H1 (cell line): ENCODE results near the gene VPS35. TPM values are rescaled to one million over a fixed set of nuclear protein-coding genes. Genes with fewer than 3 reads are reported as not detected.

ENCODE experiments used
- CTCF ChIA-PET: fragments of 300-600 bp; sonication (Branson Sonifier 250); formaldehyde crosslinking; loops from one replicate; lab custom pipeline; 2021; ENCODE audit not compliant: partially characterized antibody; lab: Charles Lee
- POLR2A ChIA-PET: fragments of 300-600 bp; sonication (Branson Sonifier 250); formaldehyde crosslinking; loops from one replicate; lab custom pipeline; 2021; ENCODE audit warnings: inconsistent platforms; ENCODE audit not compliant: partially characterized antibody; lab: Charles Lee
- DNase-seq, 2 experiments: peaks; one replicate each; pipeline versions ENCODE4 v3.0.0 to v3.0.0-alpha.2; 2010 to 2022; ENCODE audit warnings: low spot score in 2 of 2, low read depth in 1 of 2, mixed read lengths in 1 of 2
- FAIRE-seq: peaks from 2 replicates; lab custom pipeline; 2011; peaks lifted over from hg19 to GRCh38; lab: Jason Lieb, UNC
- H2AFZ ChIP-seq: 2 replicates; pipeline ENCODE4 v1.8.1; 2012; ENCODE audit warnings: low read length, inconsistent platforms
- H2AK5ac ChIP-seq: 2 replicates; pipeline ENCODE4 v1.6.1; 2013; ENCODE audit warnings: low read depth, low read length
- H2BK120ac ChIP-seq: replicated peaks from 2 replicates; pipeline ENCODE3; 2013; ENCODE audit warnings: low read depth, low read length, inconsistent platforms
- H2BK12ac ChIP-seq: 2 replicates; pipeline ENCODE4 v1.6.1; 2013; ENCODE audit warnings: low read depth, low read length
- H2BK15ac ChIP-seq: 2 replicates; pipeline ENCODE4 v1.6.1; 2013; ENCODE audit warnings: low read length
- H2BK20ac ChIP-seq: 2 replicates; pipeline ENCODE4 v1.6.1; 2013; ENCODE audit warnings: low read length
- H2BK5ac ChIP-seq: 2 replicates; pipeline ENCODE4 v1.6.1; 2013; ENCODE audit warnings: low read depth, low read length
- H3K14ac ChIP-seq: 2 replicates; pipeline ENCODE4 v1.6.1; 2013; ENCODE audit warnings: inconsistent platforms; ENCODE audit not compliant: insufficient read length
- H3K18ac ChIP-seq: 2 replicates; pipeline ENCODE4 v1.6.1; 2013; ENCODE audit warnings: low read length; ENCODE audit errors: extremely low read depth
- H3K23ac ChIP-seq: 2 replicates; pipeline ENCODE4 v1.6.1; 2013; ENCODE audit warnings: inconsistent platforms; ENCODE audit not compliant: insufficient read length
- H3K23me2 ChIP-seq: 2 replicates; pipeline ENCODE4 v1.6.1; 2013; ENCODE audit warnings: low read depth, low read length
- H3K27ac ChIP-seq: 2 replicates; pipeline ENCODE4 v1.6.1; 2011; ENCODE audit warnings: low read depth, low read length, inconsistent platforms
- H3K27me3 ChIP-seq, 4 experiments: replicated peaks in 1 of 4; 1 replicate in 1 of 4; 2 replicates in 3 of 4; pipeline versions ENCODE4 v1.6.1 to v1.8.1; 2011 to 2013; ENCODE audit warnings: low read length in 3 of 4, mild to moderate bottlenecking in 3 of 4, inconsistent platforms in 2 of 4, mixed read lengths in 2 of 4, moderate library complexity in 1 of 4; ENCODE audit not compliant: control insufficient read depth in 3 of 4, insufficient read depth in 3 of 4; ENCODE audit errors: extremely low read depth in 1 of 4
- H3K36me3 ChIP-seq, 4 experiments: 2 replicates each; pipeline versions ENCODE4 v1.6.1 to v1.8.1; 2011 to 2013; ENCODE audit warnings: mild to moderate bottlenecking in 4 of 4, low read length in 3 of 4, moderate library complexity in 2 of 4, control low read depth in 1 of 4, inconsistent platforms in 1 of 4; ENCODE audit not compliant: insufficient read depth in 4 of 4, control insufficient read depth in 2 of 4
- H3K4ac ChIP-seq: replicated peaks from 2 replicates; pipeline ENCODE3; 2013; ENCODE audit warnings: low read length, low read depth, mixed read lengths, inconsistent platforms; ENCODE audit not compliant: insufficient read length
- H3K4me1 ChIP-seq, 4 experiments: replicated peaks in 1 of 4; 1 replicate in 1 of 4; 2 replicates in 3 of 4; pipeline versions ENCODE4 v1.6.1 to v1.8.1; 2011 to 2013; ENCODE audit warnings: low read length in 3 of 4, inconsistent platforms in 2 of 4, mixed read lengths in 1 of 4; ENCODE audit not compliant: insufficient read depth in 4 of 4, control insufficient read depth in 3 of 4
- H3K4me2 ChIP-seq, 2 experiments: 2 replicates each; pipeline versions ENCODE4 v1.6.1 to v1.8.1; 2011 to 2013; ENCODE audit warnings: low read depth in 2 of 2, low read length in 2 of 2, control low read depth in 1 of 2, inconsistent platforms in 1 of 2, mild to moderate bottlenecking in 1 of 2; ENCODE audit not compliant: insufficient read depth in 1 of 2
- H3K4me3 ChIP-seq, 4 experiments: fragments of 200-600, 300-600 bp in 1 of 4; sonication (generic), shearing (Covaris generic), sonication (Bioruptor Twin) in 1 of 4; 2 replicates each; pipeline versions ENCODE4 v1.5.1 to v1.8.1; 2011 to 2016; ENCODE audit warnings: low read length in 4 of 4, low read depth in 3 of 4, control low read depth in 2 of 4, inconsistent platforms in 2 of 4, mild to moderate bottlenecking in 2 of 4, mixed read lengths in 1 of 4, moderate library complexity in 1 of 4; ENCODE audit not compliant: insufficient read depth in 2 of 4; ENCODE audit errors: extremely low read depth in 1 of 4
- H3K56ac ChIP-seq: replicated peaks from 2 replicates; pipeline ENCODE3; 2013; ENCODE audit warnings: low read depth, mild to moderate bottlenecking, mixed read lengths, low read length, inconsistent platforms; ENCODE audit not compliant: insufficient read length
- H3K79me1 ChIP-seq: 2 replicates; pipeline ENCODE4 v1.6.1; 2013; ENCODE audit warnings: low read depth, low read length, control low read depth
- H3K79me2 ChIP-seq, 2 experiments: 2 replicates each; pipeline versions ENCODE4 v1.6.1 to v1.8.1; 2012 to 2013; ENCODE audit warnings: low read length in 2 of 2, mild to moderate bottlenecking in 2 of 2, inconsistent platforms in 1 of 2; ENCODE audit not compliant: insufficient read depth in 2 of 2, control insufficient read depth in 1 of 2
- H3K9ac ChIP-seq, 4 experiments: replicated peaks in 1 of 4; 1 replicate in 1 of 4; 2 replicates in 3 of 4; pipeline versions ENCODE4 v1.6.1 to v1.8.1; 2011 to 2013; ENCODE audit warnings: low read depth in 3 of 4, low read length in 3 of 4, control low read depth in 2 of 4, mild to moderate bottlenecking in 2 of 4, moderate library complexity in 2 of 4, inconsistent platforms in 1 of 4; ENCODE audit errors: extremely low read depth in 1 of 4
- H3K9me3 ChIP-seq, 2 experiments: 2 replicates each; pipeline versions ENCODE4 v1.6.1 to v1.8.1; 2012 to 2013; ENCODE audit warnings: mild to moderate bottlenecking in 2 of 2, moderate library complexity in 2 of 2, control low read depth in 1 of 2, inconsistent platforms in 1 of 2, low read depth in 1 of 2, low read length in 1 of 2, mixed read lengths in 1 of 2; ENCODE audit not compliant: insufficient read depth in 2 of 2
- H4K20me1 ChIP-seq, 2 experiments: replicated peaks in 1 of 2; 2 replicates each; pipeline versions ENCODE3 to v1.8.1; 2011 to 2013; ENCODE audit warnings: inconsistent platforms in 2 of 2, low read length in 2 of 2, mild to moderate bottlenecking in 1 of 2; ENCODE audit not compliant: insufficient read depth in 2 of 2, control insufficient read depth in 1 of 2
- H4K5ac ChIP-seq: 2 replicates; pipeline ENCODE4 v1.6.1; 2013; ENCODE audit warnings: low read length, low read depth, mixed read lengths, inconsistent platforms; ENCODE audit not compliant: insufficient read length
- H4K8ac ChIP-seq: 2 replicates; pipeline ENCODE4 v1.8.0; 2013; ENCODE audit warnings: mild to moderate bottlenecking, moderate library complexity, low read length, inconsistent platforms; ENCODE audit not compliant: insufficient read depth; ENCODE audit errors: extremely low read depth
- H4K91ac ChIP-seq: replicated peaks from 2 replicates; pipeline ENCODE3; 2013; ENCODE audit warnings: low read length, mixed read lengths, inconsistent platforms; ENCODE audit not compliant: insufficient read length
- CTBP2 ChIP-seq: IDR thresholded peaks from 2 replicates; pipeline ENCODE4 v1.7.0; 2011; ENCODE audit warnings: borderline replicate concordance, mild to moderate bottlenecking, moderate library complexity, mixed read lengths, low read length; ENCODE audit not compliant: insufficient read depth, insufficient read length
- GTF2F1 ChIP-seq: IDR thresholded peaks from 2 replicates; pipeline ENCODE4 v1.6.1; 2012; ENCODE audit warnings: low read depth, low read length, improper control_type of control experiment, borderline replicate concordance
- POLR2A ChIP-seq, 2 experiments: IDR thresholded peaks; 1 replicate in 1 of 2; 2 replicates in 1 of 2; pipeline ENCODE4 v1.6.1; 2011; ENCODE audit warnings: low read depth in 2 of 2, low read length in 2 of 2, mild to moderate bottlenecking in 2 of 2; ENCODE audit errors: control extremely low read depth in 1 of 2
- WGBS, 2 experiments: shearing (Covaris generic) in 1 of 2; methylation state at CpG; one replicate each; pipeline versions ENCODE4 v1.1.6 to v1.1.7; 2013 to 2015; ENCODE audit warnings: low lambda C conversion rate in 2 of 2, mixed read lengths in 2 of 2, inconsistent platforms in 1 of 2, low coverage in 1 of 2, missing lambda C conversion rate in 1 of 2; ENCODE audit not compliant: insufficient replicate concordance in 2 of 2, insufficient coverage in 1 of 2, insufficient read length in 1 of 2; ENCODE audit errors: extremely low coverage in 1 of 2, missing lambda C conversion rate in 1 of 2; 5-methylcytosine and 5-hydroxymethylcytosine counted together
- polyA plus RNA-seq, 7 experiments: library from polyadenylated mRNA; depleted of rRNA in 3 of 7; stranded (reverse) in 5 of 7; unstranded in 2 of 7; fragments of >200 nt in 5 of 7; fragments of 200-250 nt in 2 of 7; gene quantifications; 1 replicate in 5 of 7; 2 replicates in 1 of 7; 4 replicates in 1 of 7; pipeline versions ENCODE4 v1.2.1 to v1.2.3, GENCODE V29; 2011 to 2013; ENCODE audit warnings: missing spikeins in 2 of 7, mixed read lengths in 2 of 7
- total RNA-seq: library from RNA; stranded (reverse); fragmentation: NEBNext Ultra II Directional; extraction: Animal tissue kit (Norgen Biotek cat#: 25700); gene quantifications from 2 replicates; pipeline ENCODE4 v1.2.1, GENCODE V29; 2021
- TF ChIP-seq, protein P1 (sequence below): IDR thresholded peaks from 2 replicates; pipeline ENCODE4 v1.6.1; 2011; ENCODE audit warnings: low read length, improper control_type of control experiment
- TF ChIP-seq, protein P2 (sequence below): IDR thresholded peaks from 2 replicates; pipeline ENCODE4 v1.6.1; 2012; ENCODE audit warnings: low read length, inconsistent platforms

Gene VPS35
- total and polyA plus RNA-seq, 2 of the 8 experiments (the other 6 are each of a cell fraction or from before 2014, with no cell fraction given) = 10.3 to 66.9 TPM

GRCh38 chr16:46690281-46691178 lies 1.6 kb upstream of the VPS35 start:
- H3K4me3 ChIP-seq = peak overlapping the region; percentile 88 to 96 (median 92)
- TF ChIP-seq GTF2F1 (no peak), POLR2A (IDR thresholded peaks at IDR 0.05; ENCODE audit: control extremely low read depth in 1 of 2, low read depth in 2 of 2, low read length in 2 of 2) (no peak), CTBP2 (no peak)
- TF ChIP-seq, protein P1, sequence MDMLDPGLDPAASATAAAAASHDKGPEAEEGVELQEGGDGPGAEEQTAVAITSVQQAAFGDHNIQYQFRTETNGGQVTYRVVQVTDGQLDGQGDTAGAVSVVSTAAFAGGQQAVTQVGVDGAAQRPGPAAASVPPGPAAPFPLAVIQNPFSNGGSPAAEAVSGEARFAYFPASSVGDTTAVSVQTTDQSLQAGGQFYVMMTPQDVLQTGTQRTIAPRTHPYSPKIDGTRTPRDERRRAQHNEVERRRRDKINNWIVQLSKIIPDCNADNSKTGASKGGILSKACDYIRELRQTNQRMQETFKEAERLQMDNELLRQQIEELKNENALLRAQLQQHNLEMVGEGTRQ = no peak
- TF ChIP-seq, protein P2, sequence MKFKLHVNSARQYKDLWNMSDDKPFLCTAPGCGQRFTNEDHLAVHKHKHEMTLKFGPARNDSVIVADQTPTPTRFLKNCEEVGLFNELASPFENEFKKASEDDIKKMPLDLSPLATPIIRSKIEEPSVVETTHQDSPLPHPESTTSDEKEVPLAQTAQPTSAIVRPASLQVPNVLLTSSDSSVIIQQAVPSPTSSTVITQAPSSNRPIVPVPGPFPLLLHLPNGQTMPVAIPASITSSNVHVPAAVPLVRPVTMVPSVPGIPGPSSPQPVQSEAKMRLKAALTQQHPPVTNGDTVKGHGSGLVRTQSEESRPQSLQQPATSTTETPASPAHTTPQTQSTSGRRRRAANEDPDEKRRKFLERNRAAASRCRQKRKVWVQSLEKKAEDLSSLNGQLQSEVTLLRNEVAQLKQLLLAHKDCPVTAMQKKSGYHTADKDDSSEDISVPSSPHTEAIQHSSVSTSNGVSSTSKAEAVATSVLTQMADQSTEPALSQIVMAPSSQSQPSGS = no peak
- TF ChIP-seq, all 59 proteins: peak for 0
- H2BK120ac ChIP-seq = no peak overlapping the region
- no peak overlapping the region for H3K56ac ChIP-seq
- H3K23me2 ChIP-seq = peaks cover 13% of the 10 kb centered on the region
- H2AK5ac ChIP-seq = no peak overlapping the region
- peaks cover 2 to 13% (median 5%) of the 10 kb centered on the region in 4 experiments; a peak in 5 of 7 replicates for H3K4me1 ChIP-seq
- H4K20me1 ChIP-seq = peaks cover 23 to 25% of the 10 kb centered on the region in 2 experiments
- no peak overlapping the region for H4K5ac ChIP-seq
- H3K14ac ChIP-seq = no peak overlapping the region
- H2BK20ac ChIP-seq = no peak overlapping the region
- H3K4ac ChIP-seq = no peak overlapping the region
- no peak for FAIRE-seq
- 38% methylated on average over 21 of the region's 21 CpGs; no CpG with 5 or more reads in 1 of the 2 experiments for WGBS, 2 experiments
- H3K9ac ChIP-seq = peak overlapping the region; percentile 89 to 98 (median 96)
- peaks cover 21 to 63% of the 10 kb centered on the region in 2 experiments for H3K79me2 ChIP-seq
- H3K9me3 ChIP-seq = no peaks in the 10 kb centered on the region
- no peak for DNase-seq
- H4K91ac ChIP-seq = no peak overlapping the region
- peak overlapping the region; percentile 98; the same call in 1 of the 2 replicates for H4K8ac ChIP-seq
- no peaks in the 10 kb centered on the region; the same call in 1 of the 2 replicates for H3K79me1 ChIP-seq
- H3K36me3 ChIP-seq = peaks cover 10 to 37% (median 25%) of the 10 kb centered on the region in 4 experiments
- H3K18ac ChIP-seq = no peak overlapping the region
- no peak overlapping the region for H2BK15ac ChIP-seq
- H3K27ac ChIP-seq = peak overlapping the region; percentile 89; the same call in 1 of the 2 replicates
- H2BK12ac ChIP-seq = no peak overlapping the region
- no peak overlapping the region for H3K23ac ChIP-seq
- H3K4me2 ChIP-seq = peak overlapping the region; percentile 76 to 96
- CTCF ChIA-PET = interaction anchor here (0.6 to 3.7 kb wide), 11 partner anchors 9 to 110 kb away, joined by 3 to 19 read pairs (median 4); no protein-coding TSS in a partner anchor
- no peak overlapping the region for H2AFZ ChIP-seq
- H2BK5ac ChIP-seq = 0 out of 2 replicates have a peak overlapping the region, but pooled peaks have one; percentile 38
- POLR2A ChIA-PET = interaction anchor here (0.9 to 2.3 kb wide), 16 partner anchors 7 to 239 kb away, joined by 3 to 13 read pairs (median 4); partner anchors contain the start of gene GPT2
- no peaks in the 10 kb centered on the region for H3K27me3 ChIP-seq
